ENCODE data around the gene TFE3.

TFE3 gene

DNA sequence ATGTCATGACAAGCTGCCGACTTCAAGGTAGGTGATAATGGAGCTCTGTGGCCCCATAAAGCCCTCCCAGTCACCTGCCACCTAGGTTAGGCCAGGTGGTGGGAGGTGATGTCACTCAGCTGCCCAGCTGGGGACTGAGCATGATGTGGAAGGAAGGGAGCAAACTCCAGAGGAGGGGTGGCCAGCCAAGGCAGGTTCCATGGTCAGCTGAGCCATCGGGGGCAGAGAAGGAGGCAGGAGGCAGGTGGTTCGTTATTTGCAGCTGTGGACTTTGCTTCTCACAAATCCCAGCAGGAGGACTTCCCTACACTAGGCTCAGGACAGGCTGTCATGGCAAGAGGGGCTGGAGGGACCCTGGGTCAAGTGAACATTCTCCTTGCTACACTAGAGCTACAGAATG, 17.8 kb upstream of the TFE3 start:
- H3K4me2 ChIP-seq (ENCODE audit: low read depth, low read length, poor library complexity, severe bottlenecking): no peak overlapping the region
- H4K20me1 ChIP-seq (ENCODE audit: insufficient read depth, low read length, poor library complexity, severe bottlenecking): peaks cover 2% of the 10 kb centered on the region
- no peaks in the 10 kb centered on the region for H3K4me1 ChIP-seq (ENCODE audit: insufficient read depth, low read length, poor library complexity, severe bottlenecking)
- H3K9me2 ChIP-seq (replicated peaks; ENCODE audit: low read depth, low read length): no peaks in the 10 kb centered on the region
- H3K4me3 ChIP-seq (ENCODE audit: low read length, poor library complexity, severe bottlenecking): no peak overlapping the region
- no peaks in the 10 kb centered on the region for H3K27me3 ChIP-seq (ENCODE audit: insufficient read depth, low read length, poor library complexity, severe bottlenecking)
- peaks cover 7% of the 10 kb centered on the region; the same call in 1 of the 2 replicates for H3K79me2 ChIP-seq (ENCODE audit: insufficient read depth, low read length)
- no peak overlapping the region for H3K9ac ChIP-seq (ENCODE audit: low read depth, low read length, poor library complexity, severe bottlenecking)
- H2AFZ ChIP-seq (ENCODE audit: low read length): no peak overlapping the region
- TF ChIP-seq EZH2phosphoT487 (IDR thresholded peaks at IDR 0.05; ENCODE audit: borderline replicate concordance) (no peak), CTCF (conservative IDR thresholded peaks at IDR 0.05; ENCODE audit: low read length) (no peak)
- no peaks in the 10 kb centered on the region for H3F3A ChIP-seq (ENCODE audit: low read depth)
- H3K9me3 ChIP-seq (ENCODE audit: insufficient read depth, low read depth, low read length): no peaks in the 10 kb centered on the region
- no peaks in the 10 kb centered on the region; the same call in 1 of the 2 replicates for H3K36me3 ChIP-seq (ENCODE audit: insufficient read depth, low read length)

GRCh38 chrX:49059681-49060085, 16.5 kb upstream of the TFE3 start:
- peaks cover 17% of the 10 kb centered on the region; the same call in 1 of the 2 replicates for H3K79me2 ChIP-seq (ENCODE audit: insufficient read depth, low read length)
- H3K9me2 ChIP-seq (replicated peaks; ENCODE audit: low read depth, low read length): no peaks in the 10 kb centered on the region
- no peaks in the 10 kb centered on the region for H3K9me3 ChIP-seq (ENCODE audit: insufficient read depth, low read depth, low read length)
- peaks cover 7% of the 10 kb centered on the region for H3K4me1 ChIP-seq (ENCODE audit: insufficient read depth, low read length, poor library complexity, severe bottlenecking)
- no peak overlapping the region for H2AFZ ChIP-seq (ENCODE audit: low read length)
- no peak overlapping the region for H3K9ac ChIP-seq (ENCODE audit: low read depth, low read length, poor library complexity, severe bottlenecking)
- H3K36me3 ChIP-seq (ENCODE audit: insufficient read depth, low read length): no peaks in the 10 kb centered on the region; the same call in 1 of the 2 replicates
- no peaks in the 10 kb centered on the region for H3F3A ChIP-seq (ENCODE audit: low read depth)
- no peak overlapping the region for H3K4me2 ChIP-seq (ENCODE audit: low read depth, low read length, poor library complexity, severe bottlenecking)
- H4K20me1 ChIP-seq (ENCODE audit: insufficient read depth, low read length, poor library complexity, severe bottlenecking): peaks cover 2% of the 10 kb centered on the region
- no peak overlapping the region for H3K4me3 ChIP-seq (ENCODE audit: low read length, poor library complexity, severe bottlenecking)
- H3K27me3 ChIP-seq (ENCODE audit: insufficient read depth, low read length, poor library complexity, severe bottlenecking): no peaks in the 10 kb centered on the region
- TF ChIP-seq CTCF (conservative IDR thresholded peaks at IDR 0.05; ENCODE audit: low read length) (no peak), EZH2phosphoT487 (IDR thresholded peaks at IDR 0.05; ENCODE audit: borderline replicate concordance) (no peak)

GRCh38 chrX:49059201-49059600, 16.0 kb upstream of the TFE3 start:
- H3K27me3 ChIP-seq (ENCODE audit: insufficient read depth, low read length, poor library complexity, severe bottlenecking): no peaks in the 10 kb centered on the region
- H3K9ac ChIP-seq (ENCODE audit: low read depth, low read length, poor library complexity, severe bottlenecking): no peak overlapping the region
- H3F3A ChIP-seq (ENCODE audit: low read depth): no peaks in the 10 kb centered on the region
- no peak overlapping the region for H2AFZ ChIP-seq (ENCODE audit: low read length)
- TF ChIP-seq CTCF (conservative IDR thresholded peaks at IDR 0.05; ENCODE audit: low read length) (no peak), EZH2phosphoT487 (IDR thresholded peaks at IDR 0.05; ENCODE audit: borderline replicate concordance) (no peak)
- H3K4me1 ChIP-seq (ENCODE audit: insufficient read depth, low read length, poor library complexity, severe bottlenecking): peaks cover 12% of the 10 kb centered on the region
- H3K9me2 ChIP-seq (replicated peaks; ENCODE audit: low read depth, low read length): no peaks in the 10 kb centered on the region
- no peaks in the 10 kb centered on the region for H3K9me3 ChIP-seq (ENCODE audit: insufficient read depth, low read depth, low read length)
- H3K4me2 ChIP-seq (ENCODE audit: low read depth, low read length, poor library complexity, severe bottlenecking): no peak overlapping the region
- H3K79me2 ChIP-seq (ENCODE audit: insufficient read depth, low read length): peaks cover 21% of the 10 kb centered on the region
- H3K36me3 ChIP-seq (ENCODE audit: insufficient read depth, low read length): no peaks in the 10 kb centered on the region; the same call in 1 of the 2 replicates
- no peak overlapping the region for H3K4me3 ChIP-seq (ENCODE audit: low read length, poor library complexity, severe bottlenecking)
- peaks cover 2% of the 10 kb centered on the region for H4K20me1 ChIP-seq (ENCODE audit: insufficient read depth, low read length, poor library complexity, severe bottlenecking)

Measured in Loucy (cell line).